Measurements from ENCODE around the gene PDIK1L. TPM values are rescaled to one million over a fixed set of nuclear protein-coding genes. Genes with fewer than 3 reads are reported as not detected.
A peak's percentile ranks its signal among the peaks of the same experiment; 100 is the strongest.

The PDIK1L gene
- total and polyA plus RNA-seq, 2 of the 8 experiments (the other 6 are each of a cell fraction or from before 2014, with no cell fraction given), result 0.95 to 4.5 TPM

- Histone ChIP-seq H2BK20ac (ENCODE audit: low read length) (no peak overlapping the region), H4K5ac (ENCODE audit: insufficient read length, low read depth, low read length) (no peak overlapping the region), H3K9ac (replicated peaks in 1 of 4; ENCODE audit: extremely low read depth in 1 of 4, low read depth in 3 of 4, low read length in 3 of 4) (no peak overlapping the region), H3K23me2 (ENCODE audit: low read depth, low read length) (no peaks in the 10 kb centered on the region), H2AK5ac (ENCODE audit: low read depth, low read length) (no peak overlapping the region), H2AFZ (ENCODE audit: low read length) (no peak overlapping the region), H2BK15ac (ENCODE audit: low read length) (no peak overlapping the region), H4K8ac (ENCODE audit: extremely low read depth, insufficient read depth, low read length) (peak overlapping the region; percentile 15; the same call in 1 of the 2 replicates), H3K56ac (replicated peaks; ENCODE audit: insufficient read length, low read depth, low read length) (no peak overlapping the region), H3K36me3 (ENCODE audit: control insufficient read depth in 2 of 4, insufficient read depth in 4 of 4, low read length in 3 of 4) (no peaks in the 10 kb centered on the region), H3K23ac (ENCODE audit: insufficient read length) (no peak overlapping the region), H4K91ac (replicated peaks; ENCODE audit: insufficient read length, low read length) (no peak overlapping the region), H3K18ac (ENCODE audit: extremely low read depth, low read length) (no peak overlapping the region), H3K79me1 (ENCODE audit: low read depth, low read length) (no peaks in the 10 kb centered on the region), H3K14ac (ENCODE audit: insufficient read length) (no peak overlapping the region), H3K4me3 (ENCODE audit: extremely low read depth in 1 of 4, insufficient read depth in 2 of 4, low read depth in 3 of 4, low read length in 4 of 4) (no peak overlapping the region), H3K4me1 (replicated peaks in 1 of 4; ENCODE audit: control insufficient read depth in 3 of 4, insufficient read depth in 4 of 4, low read length in 3 of 4) (no peaks in the 10 kb centered on the region), H3K9me3 (ENCODE audit: insufficient read depth in 2 of 2, low read depth in 1 of 2, low read length in 1 of 2) (no peaks in the 10 kb centered on the region), H2BK120ac (replicated peaks; ENCODE audit: low read depth, low read length) (no peak overlapping the region), H2BK5ac (ENCODE audit: low read depth, low read length) (no peak overlapping the region), H3K4ac (replicated peaks; ENCODE audit: insufficient read length, low read depth, low read length) (no peak overlapping the region), H3K79me2 (ENCODE audit: control insufficient read depth in 1 of 2, insufficient read depth in 2 of 2, low read length in 2 of 2) (no peaks in the 10 kb centered on the region), H4K20me1 (replicated peaks in 1 of 2; ENCODE audit: control insufficient read depth in 1 of 2, insufficient read depth in 2 of 2, low read length in 2 of 2) (no peaks in the 10 kb centered on the region), H3K27me3 (replicated peaks in 1 of 4; ENCODE audit: control insufficient read depth in 3 of 4, extremely low read depth in 1 of 4, insufficient read depth in 3 of 4, low read length in 3 of 4) (peaks cover 0 to 15% (median 6%) of the 10 kb centered on the region in 4 experiments; a peak in 4 of 7 replicates), H3K27ac (ENCODE audit: low read depth, low read length) (no peak overlapping the region), H2BK12ac (ENCODE audit: low read depth, low read length) (no peak overlapping the region), H3K4me2 (ENCODE audit: insufficient read depth in 1 of 2, low read depth in 2 of 2, low read length in 2 of 2) (no peak overlapping the region)
- WGBS, 2 experiments (ENCODE audit: extremely low coverage in 1 of 2, insufficient coverage in 1 of 2, insufficient read length in 1 of 2, insufficient replicate concordance in 2 of 2, low coverage in 1 of 2, low lambda C conversion rate in 2 of 2, missing lambda C conversion rate in 1 of 2), result 64% methylated on average over 6 of the region's 6 CpGs; no CpG with 5 or more reads in 1 of the 2 experiments
- DNase-seq (ENCODE audit: low read depth in 1 of 2, low spot score in 2 of 2) (no peak), FAIRE-seq (no peak)
- ChIA-PET POLR2A (ENCODE audit: partially characterized antibody) (interaction anchor here (1.1 to 1.6 kb wide), 3 partner anchors 34 to 110 kb away, joined by 3 to 9 read pairs (median 5); partner anchors contain the start of gene PDIK1L), CTCF (ENCODE audit: partially characterized antibody) (interaction anchor here (0.6 to 11.2 kb wide), 28 partner anchors 9 to 192 kb away, joined by 3 to 154 read pairs (median 7); partner anchors contain the start of genes C1orf232, CATSPER4, CEP85 and CNKSR1)
- TF ChIP-seq ZNF274 (IDR thresholded peaks at IDR 0.05; ENCODE audit: borderline replicate concordance, extremely low read depth, low read length) (no peak), CBX5 (IDR thresholded peaks at IDR 0.05; ENCODE audit: low read depth, low read length) (no peak), ASH2L (IDR thresholded peaks at IDR 0.05; ENCODE audit: low read length) (no peak), KDM1A (IDR thresholded peaks at IDR 0.05; ENCODE audit: borderline replicate concordance, low read length) (no peak), KDM5A (IDR thresholded peaks at IDR 0.05; ENCODE audit: low read length) (no peak), CTBP2 (IDR thresholded peaks at IDR 0.05; ENCODE audit: borderline replicate concordance, insufficient read depth, insufficient read length, low read length) (no peak), TEAD4 (IDR thresholded peaks at IDR 0.05; ENCODE audit: low read depth, low read length) (no peak), SP1 (IDR thresholded peaks at IDR 0.05; ENCODE audit: low read depth, low read length) (no peak), POU5F1 (IDR thresholded peaks at IDR 0.05; ENCODE audit: low read depth, low read length) (no peak), MAX (IDR thresholded peaks at IDR 0.05) (no peak)
Measured at GRCh38 chr1:26145960-26146294, 34.3 kb downstream of the PDIK1L start.
